GM21423 (cell line): Measurements from ENCODE around the gene OLA1.

Experiments
- ATAC-seq: cut with Tn5 transposase; IDR thresholded peaks from one replicate; pipeline ENCODE4 v1.9.1; 2021; ENCODE audit warnings: mild to moderate bottlenecking, moderate library complexity; ENCODE audit not compliant: unreplicated experiment

Gene OLA1

DNA sequence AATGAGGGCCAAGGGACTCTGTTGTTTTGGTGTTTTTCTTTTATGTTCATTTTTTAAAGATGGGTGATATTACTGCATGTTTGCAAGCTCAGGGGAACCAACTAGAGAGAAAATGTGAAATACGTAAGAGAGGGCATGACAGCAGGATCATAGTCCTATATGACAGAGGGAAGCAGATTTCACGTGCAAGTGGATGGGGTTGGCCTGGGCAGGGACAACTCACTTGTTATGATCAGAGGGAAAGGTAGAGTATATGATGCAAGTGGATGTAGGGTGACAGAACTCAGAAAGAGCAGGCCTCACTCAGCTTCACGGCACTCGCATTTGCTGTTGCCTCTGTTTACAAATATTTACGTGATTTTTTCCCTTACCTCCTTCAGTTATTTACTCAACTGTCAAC is 67.0 kb downstream of the OLA1 start:
- ATAC-seq: no peak

GRCh38 chr2:174180726-174181236 is 67.6 kb downstream of the OLA1 start:
- ATAC-seq: no peak

GRCh38 chr2:174180165-174180724 is 68.1 kb downstream of the OLA1 start:
- ATAC-seq: no peak

DNA sequence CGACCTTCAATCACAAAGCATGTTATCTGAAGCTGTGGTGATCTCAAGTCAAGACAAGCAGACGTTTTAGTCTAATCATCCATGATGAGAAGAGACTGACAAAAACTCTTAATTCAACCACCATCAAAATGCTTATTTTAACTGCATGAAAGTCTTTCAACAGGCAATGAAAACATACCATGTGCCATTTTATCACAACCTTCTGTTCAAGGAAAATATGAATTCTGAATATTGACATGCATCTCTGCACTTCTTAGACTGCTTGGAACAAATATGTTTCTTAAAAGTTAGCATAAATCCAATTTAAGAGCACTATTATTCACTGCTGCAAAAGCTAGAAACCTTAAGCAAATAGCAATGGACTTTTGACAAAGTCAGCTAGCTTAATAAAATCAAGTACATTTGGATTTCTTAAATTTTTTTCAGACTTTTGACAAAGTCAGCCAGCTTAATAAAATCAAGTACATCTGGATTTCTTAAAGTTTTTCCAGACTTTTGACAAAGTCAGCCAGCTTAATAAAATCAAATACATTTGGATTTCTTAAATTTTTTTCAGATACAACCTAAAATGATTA is 70.9 kb downstream of the OLA1 start:
- ATAC-seq: no peak

DNA sequence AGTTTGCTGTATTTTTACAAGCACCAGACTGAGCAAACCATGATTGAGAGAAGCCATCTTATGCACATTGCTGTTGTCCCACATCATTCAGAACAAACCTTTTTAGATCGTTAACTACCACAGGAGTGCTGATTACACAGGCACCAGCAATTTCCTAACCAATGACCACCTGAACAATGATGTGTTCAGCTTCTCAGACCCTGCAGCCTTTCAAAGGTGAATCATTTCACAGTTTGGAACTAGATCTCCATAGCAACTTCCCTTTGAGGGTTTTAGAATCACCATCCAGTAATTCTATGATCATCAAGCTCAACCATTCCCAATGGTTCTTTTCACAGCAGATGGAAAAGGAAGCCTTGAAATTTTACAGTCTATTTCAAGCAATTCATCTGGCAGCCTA is 71.4 kb downstream of the OLA1 start:
- no peak for ATAC-seq

DNA sequence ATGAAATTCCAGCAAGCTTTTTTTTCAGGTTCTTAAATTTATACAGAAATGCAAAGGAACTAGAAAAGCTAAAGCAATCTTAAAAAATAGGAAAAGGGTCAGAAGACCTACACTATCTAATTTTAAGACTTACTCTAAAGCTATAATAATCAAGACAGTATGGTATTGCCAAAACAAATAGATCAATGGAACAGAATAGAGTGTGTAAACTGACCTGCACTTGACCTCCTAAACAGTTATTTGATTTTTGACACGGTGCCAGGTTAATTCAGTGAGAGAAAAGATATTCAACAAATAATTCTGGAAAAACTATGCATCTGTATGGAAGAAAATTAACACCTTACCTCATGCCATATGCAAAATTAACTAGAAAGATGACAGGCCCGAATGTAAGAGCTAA is 73.6 kb downstream of the OLA1 start:
- ATAC-seq: no peak

DNA sequence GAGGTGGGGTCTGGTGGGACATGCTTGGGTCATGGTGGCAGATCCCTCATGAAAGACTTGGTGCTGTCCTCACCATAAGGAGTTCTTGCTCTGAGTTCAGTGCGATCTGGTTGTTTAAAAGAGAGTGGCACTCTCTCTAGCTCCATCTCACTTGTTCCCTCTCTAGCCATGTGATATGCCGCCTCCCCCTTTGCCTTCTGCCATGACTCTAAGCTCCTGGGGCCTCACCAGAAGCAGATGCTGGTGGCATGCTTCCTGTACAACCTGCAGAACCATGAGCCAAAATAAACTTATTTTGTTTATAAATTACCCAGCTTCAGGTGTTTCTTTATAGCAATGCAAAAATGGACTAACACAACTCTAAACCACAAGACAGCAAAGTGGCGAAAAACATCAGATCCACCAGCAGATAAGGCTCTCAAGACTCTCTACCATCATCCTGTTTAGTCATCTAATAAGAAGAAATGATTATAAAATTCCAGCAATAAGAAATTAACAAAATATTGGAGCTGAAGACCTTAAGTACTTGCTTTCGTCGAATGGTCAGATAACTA is 75.5 kb downstream of the OLA1 start:
- no peak for ATAC-seq

GRCh38 chr2:174171686-174172445 is 76.5 kb downstream of the OLA1 start:
- ATAC-seq: no peak

DNA sequence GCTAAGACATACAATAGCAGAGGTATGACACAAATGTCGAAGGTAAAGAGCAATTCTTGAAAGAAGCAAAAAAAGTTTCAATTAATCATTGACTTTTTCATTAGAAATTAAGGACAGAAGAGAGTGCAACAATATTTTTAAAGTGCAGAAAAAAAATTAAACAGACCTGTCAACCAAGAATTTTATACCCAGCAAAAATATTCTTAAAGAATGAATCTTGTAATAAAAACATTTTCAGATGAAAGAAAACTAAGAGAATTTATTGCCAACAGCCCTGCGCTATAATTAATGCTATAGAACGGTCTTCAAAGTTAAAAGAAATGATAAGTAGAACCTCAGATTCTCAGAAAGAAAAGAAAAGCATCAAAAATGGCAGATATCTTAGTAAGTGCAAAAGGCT is 79.0 kb downstream of the OLA1 start:
- ATAC-seq: no peak

DNA sequence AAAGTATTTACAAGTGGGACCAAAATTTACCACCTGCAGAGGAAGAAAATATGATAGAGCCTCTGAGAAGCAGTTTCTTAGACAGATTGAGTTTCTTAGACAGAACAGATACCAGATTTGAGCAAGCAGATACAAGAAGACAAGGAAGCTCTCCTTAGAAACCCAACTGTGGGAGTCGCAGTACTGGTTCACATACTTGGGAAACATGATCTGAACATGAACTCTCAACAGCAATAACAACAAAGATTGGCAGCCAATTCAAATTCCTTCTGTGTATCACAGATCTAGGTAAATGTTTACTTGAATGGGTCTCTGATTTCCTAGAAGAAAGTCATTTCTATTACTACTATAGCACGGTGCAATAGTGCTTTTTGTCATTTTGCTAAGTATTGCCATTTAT is 82.1 kb downstream of the OLA1 start:
- ATAC-seq: no peak

GRCh38 chr2:174161490-174161889 is 86.8 kb downstream of the OLA1 start:
- ATAC-seq: no peak

GRCh38 chr2:174158003-174158402 is 90.3 kb downstream of the OLA1 start:
- no peak for ATAC-seq

GRCh38 chr2:174157053-174157452 is 91.3 kb downstream of the OLA1 start:
- no peak for ATAC-seq

DNA sequence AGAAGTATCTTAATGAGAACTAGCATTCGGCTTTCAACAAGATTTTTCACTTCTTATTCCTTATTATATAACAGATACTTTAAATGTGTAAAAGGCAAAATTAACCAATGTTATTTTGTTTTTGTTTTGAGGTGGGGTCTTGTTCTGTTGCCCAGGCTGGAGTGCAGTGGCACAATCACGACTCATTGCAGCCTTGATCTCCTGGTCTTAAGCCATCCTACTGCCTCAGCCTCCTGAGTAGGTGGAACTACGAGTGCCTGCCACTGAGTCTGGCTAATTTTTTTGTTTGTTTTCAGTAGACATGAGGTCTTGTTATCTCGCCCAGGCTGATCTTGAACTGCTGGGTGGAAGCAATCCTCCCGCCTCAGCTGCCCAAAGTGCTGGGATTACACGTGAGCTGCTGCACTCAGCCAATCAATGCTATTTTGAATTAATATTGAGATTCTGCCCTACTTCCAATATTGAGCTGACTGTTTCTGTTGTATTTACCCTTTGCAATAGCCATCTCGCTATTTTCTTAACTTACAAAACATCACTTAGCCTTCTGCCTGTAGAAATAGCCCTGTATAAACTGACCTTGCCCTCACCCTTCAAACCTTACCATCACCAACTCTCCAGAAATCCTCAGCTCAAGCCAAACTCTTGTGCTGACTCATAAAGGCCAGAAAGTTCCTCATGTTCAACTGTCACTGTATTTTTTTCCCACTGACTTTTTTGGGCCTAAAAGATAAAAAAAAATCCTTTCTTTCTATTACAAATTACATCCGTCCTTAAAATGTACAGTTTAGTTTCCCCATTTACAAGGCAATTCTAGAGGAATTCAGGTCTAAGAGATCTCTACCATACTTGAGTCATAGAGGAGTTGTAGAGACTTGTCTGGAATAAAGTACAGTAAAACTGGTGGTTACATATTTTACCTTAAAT is 94.3 kb downstream of the OLA1 start:
- no peak for ATAC-seq

- ATAC-seq: no peak
Measured at GRCh38 chr2:174149530-174149929, 98.8 kb downstream of the OLA1 start.

GRCh38 chr2:174148833-174149232 is 99.5 kb downstream of the OLA1 start:
- no peak for ATAC-seq

DNA sequence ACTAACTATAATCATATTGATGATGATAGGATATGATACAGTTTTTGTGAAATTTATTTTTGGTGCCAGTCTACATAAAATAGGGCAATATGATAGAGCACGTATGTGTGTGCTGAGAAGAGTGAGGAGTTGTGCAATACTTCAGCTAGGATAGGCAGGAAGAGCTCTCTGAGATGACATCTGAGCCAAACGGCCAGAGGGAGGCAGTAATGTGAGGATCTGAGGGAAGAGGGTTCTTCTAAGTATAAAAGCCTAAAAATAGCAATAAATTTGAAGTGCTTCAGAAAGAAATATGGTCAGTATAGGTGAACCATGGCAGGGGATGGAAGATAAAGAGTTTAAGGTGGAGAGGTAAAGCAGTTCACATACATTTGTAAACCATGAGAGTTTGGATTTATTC is 102.5 kb downstream of the OLA1 start:
- no peak for ATAC-seq

DNA sequence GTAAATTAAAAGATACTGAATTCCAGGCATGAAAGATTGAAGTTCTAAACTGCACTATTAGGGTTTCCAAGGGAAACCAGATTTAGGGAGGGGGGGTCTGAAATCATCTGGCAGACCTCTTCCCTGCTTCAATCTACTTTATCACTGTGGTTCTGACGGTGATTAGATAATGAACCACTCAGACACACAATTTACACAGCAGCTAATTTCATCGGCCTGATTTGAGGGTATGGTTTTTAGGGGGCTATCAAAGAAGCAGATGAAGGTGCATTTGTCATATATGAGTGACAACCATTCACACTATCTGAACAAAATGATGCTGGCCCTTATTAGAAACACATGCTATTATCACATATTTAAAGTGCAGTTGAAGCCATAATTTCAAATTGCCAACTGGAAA is 106.0 kb downstream of the OLA1 start:
- no peak for ATAC-seq

DNA sequence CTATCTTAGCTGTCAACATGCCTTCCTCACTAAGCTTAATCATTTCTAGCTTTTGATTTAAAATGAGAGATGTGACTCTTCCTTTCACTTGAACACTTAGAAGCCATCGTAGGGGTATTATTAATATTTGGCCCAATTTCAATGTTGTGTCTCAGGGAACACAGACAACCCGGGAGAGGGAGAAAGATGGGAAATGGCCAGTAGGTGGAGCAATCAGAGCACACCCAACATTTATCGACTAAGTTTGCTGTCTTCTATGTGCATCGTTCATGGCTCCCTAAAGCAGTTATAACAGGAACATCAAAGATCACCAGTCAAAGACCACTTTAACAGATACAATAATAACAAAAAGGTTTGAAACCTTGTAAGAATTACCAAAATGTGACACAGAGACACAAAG is 110.2 kb downstream of the OLA1 start:
- no peak for ATAC-seq

GRCh38 chr2:174135981-174136380 is 112.4 kb downstream of the OLA1 start:
- ATAC-seq: no peak

GRCh38 chr2:174125090-174125489 is 123.2 kb downstream of the OLA1 start:
- ATAC-seq: no peak
